Testis (tissue), 3 donors: ENCODE data around the gene MMP23B. TPM values are rescaled to one million over a fixed set of nuclear protein-coding genes. Genes with fewer than 3 reads are reported as not detected.
A peak's percentile ranks its signal among the peaks of the same experiment; 100 is the strongest.

Source experiments
- DNase-seq: peaks from one replicate; pipeline ENCODE4 v3.0.0-alpha.2; 2019
- H3K27ac ChIP-seq, 2 donors: fragments of 200-600 bp; sonication (generic); one replicate each; pipeline ENCODE4 v1.5.1; 2019
- H3K27me3 ChIP-seq: fragments of 200-600 bp; sonication (generic); one replicate; pipeline ENCODE4 v1.5.1; 2019
- H3K36me3 ChIP-seq: fragments of 200-600 bp; sonication (generic); one replicate; pipeline ENCODE4 v1.5.1; 2017; ENCODE audit warnings: low read depth; ENCODE audit errors: missing control alignments
- H3K4me1 ChIP-seq: fragments of 200-600 bp; sonication (generic); one replicate; pipeline ENCODE4 v1.5.1; 2019
- H3K4me3 ChIP-seq, 2 donors: fragments of 200-600 bp; sonication (generic); one replicate each; pipeline ENCODE4 v1.5.1; 2017 to 2019
- H3K9me3 ChIP-seq: fragments of 200-600 bp; sonication (generic); one replicate; pipeline ENCODE4 v1.5.1; 2017
- CTCF ChIP-seq, 3 experiments: fragments of 450-650 bp in 2 of 3; fragments of 200-600 bp in 1 of 3; sonication (generic) in 1 of 3; IDR thresholded peaks; one replicate each; pipeline ENCODE4 v1.5.1; 2016 to 2019; ENCODE audit warnings: antibody characterized with exemption in 3 of 3, mild to moderate bottlenecking in 2 of 3, moderate library complexity in 1 of 3
- POLR2A ChIP-seq: fragments of 450-650 bp; IDR thresholded peaks from one replicate; pipeline ENCODE4 v1.6.1; 2017; ENCODE audit warnings: antibody characterized with exemption, mild to moderate bottlenecking, moderate library complexity
- WGBS, 2 donors: methylation state at CpG; one replicate each; pipeline ENCODE4 v1.1.5; 2018; 5-methylcytosine and 5-hydroxymethylcytosine counted together
- intact Hi-C: fragments of 100-400 bp; cut with DNase I; formaldehyde crosslinking; loops from one replicate; pipeline ENCODE4 v1.15.1; 2023; ENCODE audit warnings: low total_unique reads
- polyA plus RNA-seq: library from polyadenylated mRNA; stranded (reverse); fragments of 350-450 nt; fragmentation: Illumina TruSeq; extraction: RNeasy Lipid Tissue Mini Kit (QIAGEN cat#74804); gene quantifications from one replicate; pipeline ENCODE4 v1.2.3, GENCODE V29; 2014; ENCODE audit warnings: low read depth, low replicate concordance; ENCODE audit not compliant: insufficient read depth
- total RNA-seq, 2 donors: library from RNA; depleted of rRNA; stranded (reverse); fragments of >200 nt; gene quantifications; one replicate each; pipeline ENCODE4 v1.2.3, GENCODE V29; 2016

MMP23B gene
- total and polyA plus RNA-seq, 3 donors from 2014 or later = 13.1 to 50.2 (median 49.0) TPM

GRCh38 chr1:1614204-1614953 lies 17.6 kb upstream of the MMP23B start:
- intact Hi-C loops = no loop called here
- Histone ChIP-seq H3K4me1 (peaks cover 29% of the 10 kb centered on the region), H3K4me3 (peak overlapping the region; percentile 98 to 99), H3K36me3 (no peaks in the 10 kb centered on the region), H3K27ac (peak overlapping the region; percentile 100), H3K9me3 (no peaks in the 10 kb centered on the region), H3K27me3 (no peaks in the 10 kb centered on the region)
- TF ChIP-seq CTCF (IDR thresholded peaks at IDR 0.05) (no peak), POLR2A (no peak)
- DNase-seq = peak; percentile 68
- WGBS, 2 donors = 6% methylated on average over 30 of the region's 30 CpGs

GRCh38 chr1:1614954-1615255 lies 17.1 kb upstream of the MMP23B start:
- peak overlapping the region; percentile 100 for H3K27ac ChIP-seq
- no peaks in the 10 kb centered on the region for H3K27me3 ChIP-seq

GRCh38 chr1:1615256-1616044 lies 16.5 kb upstream of the MMP23B start, which contains the start of gene MIB2:
Gene MIB2, plus strand, starts transcription at chr1:1615500. Its CDS starts 7,953 bp downstream, at chr1:1623453.
- H3K9me3 ChIP-seq = no peaks in the 10 kb centered on the region
- peak; percentile 96 for DNase-seq
- peak within 1 kb of the TSS; percentile 98 to 99 for H3K4me3 ChIP-seq
- peaks cover 27% of the 10 kb centered on the region for H3K4me1 ChIP-seq
- no peaks in the 10 kb centered on the region for H3K27me3 ChIP-seq
- peak within 1 kb of the TSS; percentile 100 for H3K27ac ChIP-seq
- 0 to 1% methylated on average over 2 to 53 of the region's 107 CpGs for WGBS, 2 donors
- TF ChIP-seq CTCF (IDR thresholded peaks at IDR 0.05) = no peak
- peak; percentile 5 for TF ChIP-seq POLR2A
- intact Hi-C loops = no loop called here
- no peaks in the 10 kb centered on the region for H3K36me3 ChIP-seq

More at GRCh38 chr1:1614954-1615255, 17.1 kb upstream of the MMP23B start:
- no peak for TF ChIP-seq CTCF (IDR thresholded peaks at IDR 0.05)
- no peak for TF ChIP-seq POLR2A
- Histone ChIP-seq H3K4me1 (peaks cover 29% of the 10 kb centered on the region), H3K4me3 (peak overlapping the region; percentile 98 to 99), H3K36me3 (no peaks in the 10 kb centered on the region), H3K9me3 (no peaks in the 10 kb centered on the region)
- WGBS, 2 donors = 0% methylated on average over 22 to 23 of the region's 23 CpGs
- DNase-seq = no peak
- intact Hi-C loops = no loop called here

GRCh38 chr1:1616045-1616790 lies 15.8 kb upstream of the MMP23B start:
- no peaks in the 10 kb centered on the region for H3K36me3 ChIP-seq
- peaks cover 20% of the 10 kb centered on the region for H3K4me1 ChIP-seq
- H3K27ac ChIP-seq = peak overlapping the region in 1 of 2 donors; percentile 100
- DNase-seq = no peak
- WGBS, 2 donors = 6% methylated on average over 73 of the region's 80 CpGs; no CpG with 5 or more reads in 1 of the 2 donors
- TF ChIP-seq CTCF (IDR thresholded peaks at IDR 0.05) (no peak), POLR2A (no peak)
- H3K9me3 ChIP-seq = no peaks in the 10 kb centered on the region
- H3K27me3 ChIP-seq = no peaks in the 10 kb centered on the region
- H3K4me3 ChIP-seq = peak overlapping the region; percentile 98 to 99
- intact Hi-C loops = no loop called here
